Amygdala (tissue), 56 donors: Measurements from ENCODE around the gene EPHA3.

Source experiments
- DNase-seq, 56 donors: peaks; one replicate each; lab custom pipeline; 2025; lab: John Stamatoyannopoulos, UW

EPHA3 gene

GRCh38 chr3:89434621-89435380, 327.4 kb downstream of the EPHA3 start:
- DNase-seq: no peak

- no peak for DNase-seq
Measured at GRCh38 chr3:89436846-89437245, 329.4 kb downstream of the EPHA3 start.

GRCh38 chr3:89440386-89440785, 333.0 kb downstream of the EPHA3 start:
- no peak for DNase-seq

GRCh38 chr3:89441141-89441540, 333.7 kb downstream of the EPHA3 start:
- DNase-seq: no peak

- DNase-seq: no peak
Measured at GRCh38 chr3:89446593-89446992, 339.2 kb downstream of the EPHA3 start.

GRCh38 chr3:89447243-89447642, 339.8 kb downstream of the EPHA3 start:
- no peak for DNase-seq

- no peak for DNase-seq
Measured at GRCh38 chr3:89449086-89449485, 341.7 kb downstream of the EPHA3 start.

- no peak for DNase-seq
Measured at GRCh38 chr3:89452066-89452465, 344.6 kb downstream of the EPHA3 start.

GRCh38 chr3:89455240-89455639, 347.8 kb downstream of the EPHA3 start:
- DNase-seq: no peak

- DNase-seq: no peak
Measured at GRCh38 chr3:89467898-89468363, 360.5 kb downstream of the EPHA3 start.

GRCh38 chr3:89472101-89472500, 364.7 kb downstream of the EPHA3 start:
- DNase-seq: no peak

- DNase-seq: no peak
Measured at GRCh38 chr3:89474333-89475130, 367.1 kb downstream of the EPHA3 start.

- DNase-seq: no peak
Measured at GRCh38 chr3:89488800-89489580, 381.6 kb downstream of the EPHA3 start.

- no peak for DNase-seq
Measured at GRCh38 chr3:89490129-89490528, 382.7 kb downstream of the EPHA3 start.

- no peak for DNase-seq
Measured at GRCh38 chr3:89494734-89495133, 387.3 kb downstream of the EPHA3 start.

- DNase-seq: no peak
Measured at GRCh38 chr3:89503891-89504391, 396.5 kb downstream of the EPHA3 start.

- no peak for DNase-seq
Measured at GRCh38 chr3:89504432-89504831, 397.0 kb downstream of the EPHA3 start.

GRCh38 chr3:89506462-89507103, 399.2 kb downstream of the EPHA3 start:
- peak in 1 of 56 donors; percentile 0 for DNase-seq

- DNase-seq: no peak
Measured at GRCh38 chr3:89521328-89521727, 413.9 kb downstream of the EPHA3 start.

GRCh38 chr3:89522155-89522554, 414.7 kb downstream of the EPHA3 start:
- DNase-seq: no peak
